Prostate gland (tissue), 2 donors: ENCODE results near the gene CTNNA2. TPM values are rescaled to one million over a fixed set of nuclear protein-coding genes. Genes with fewer than 3 reads are reported as not detected.

Experiments
- DNase-seq: peaks from one replicate; pipeline ENCODE4 v3.0.0-alpha.2; 2019; ENCODE audit warnings: low spot score
- H3K27ac ChIP-seq, 2 donors: fragments of 200-600 bp; sonication (generic); 2 replicates each; pipeline ENCODE4 v1.5.1; 2017 to 2019
- H3K27me3 ChIP-seq: fragments of 200-600 bp; sonication (generic); replicated peaks from 2 replicates; pipeline ENCODE4 v1.5.1; 2019; ENCODE audit not compliant: insufficient read depth
- H3K36me3 ChIP-seq, 2 donors: fragments of 200-600 bp; sonication (generic); 1 replicate in 1 of 2; 2 replicates in 1 of 2; pipeline versions ENCODE4 v1.5.1 to v1.8.1; 2017 to 2019
- H3K4me1 ChIP-seq: fragments of 200-600 bp; sonication (generic); replicated peaks from 2 replicates; pipeline ENCODE4 v1.5.1; 2019
- H3K4me3 ChIP-seq, 2 donors: fragments of 200-600 bp; sonication (generic); 2 replicates each; pipeline ENCODE4 v1.5.1; 2017 to 2019
- H3K9me3 ChIP-seq: fragments of 200-600 bp; sonication (generic); 2 replicates; pipeline ENCODE4 v1.5.1; 2017
- CTCF ChIP-seq, 4 experiments: fragments of 200-600 bp in 2 of 4; fragments of 450-650 bp in 2 of 4; sonication (generic) in 2 of 4; IDR thresholded peaks; 1 replicate in 3 of 4; 2 replicates in 1 of 4; pipeline ENCODE4 v1.5.1; 2016 to 2019; ENCODE audit warnings: antibody characterized with exemption in 4 of 4, mild to moderate bottlenecking in 2 of 4, moderate library complexity in 2 of 4
- POLR2A ChIP-seq: fragments of 450-650 bp; IDR thresholded peaks from one replicate; pipeline ENCODE4 v1.6.1; 2016; ENCODE audit warnings: antibody characterized with exemption, mild to moderate bottlenecking
- POLR2AphosphoS5 ChIP-seq: sonication (generic); formaldehyde crosslinking; IDR thresholded peaks from one replicate; pipeline ENCODE4 v1.6.1; 2017; ENCODE audit warnings: antibody characterized with exemption
- WGBS: methylation state at CpG from one replicate; pipeline ENCODE4 v1.1.5; 2018; 5-methylcytosine and 5-hydroxymethylcytosine counted together
- intact Hi-C: fragments of 100-400 bp; cut with DNase I; formaldehyde crosslinking; loops from one replicate; pipeline ENCODE4 v1.14.2; 2022
- total RNA-seq, 2 donors: library from RNA; depleted of rRNA; stranded (reverse); fragments of >200 nt; gene quantifications; one replicate each; pipeline ENCODE4 v1.1.0, GENCODE V29; 2016

Gene CTNNA2
- total RNA-seq: 10 to 100 TPM in 1 of 2 donors, not detected in 1; 24.3 TPM

GRCh38 chr2:79512442-79513401 lies at the start of gene CTNNA2:
TSS of gene CTNNA2 (plus strand) at chr2:79513051.
- no peaks in the 10 kb centered on the region for H3K4me1 ChIP-seq
- peak within 1 kb of the TSS; percentile 16 to 43 for H3K4me3 ChIP-seq
- no peak within 1 kb of the TSS for H3K27ac ChIP-seq
- no peak for DNase-seq
- H3K36me3 ChIP-seq: no peaks in the 10 kb centered on the region
- no peaks in the 10 kb centered on the region for H3K27me3 ChIP-seq
- H3K9me3 ChIP-seq: no peaks in the 10 kb centered on the region
- no peak for TF ChIP-seq POLR2AphosphoS5
- TF ChIP-seq POLR2A: no peak
- no peak for TF ChIP-seq CTCF (IDR thresholded peaks at IDR 0.05)
- 2% methylated on average over 46 of the region's 87 CpGs for WGBS
- intact Hi-C loops: no loop called here

GRCh38 chr2:79487399-79487798 lies 25.5 kb upstream of the CTNNA2 start:
- intact Hi-C loops: no loop called here
- Histone ChIP-seq H3K27me3 (no peaks in the 10 kb centered on the region), H3K9me3 (no peaks in the 10 kb centered on the region), H3K36me3 (no peaks in the 10 kb centered on the region), H3K27ac (no peak overlapping the region), H3K4me1 (no peaks in the 10 kb centered on the region), H3K4me3 (no peak overlapping the region)
- WGBS: 80% methylated on average over 3 of the region's 3 CpGs
- TF ChIP-seq POLR2AphosphoS5 (no peak), CTCF (IDR thresholded peaks at IDR 0.05) (no peak)
- no peak for DNase-seq

- 18% methylated on average over 16 of the region's 16 CpGs for whole genome bisulfite sequencing
- Histone ChIP-seq H3K4me1 (no peaks in the 10 kb centered on the region), H3K9me3 (no peaks in the 10 kb centered on the region), H3K36me3 (no peaks in the 10 kb centered on the region), H3K27ac (no peak overlapping the region), H3K27me3 (no peaks in the 10 kb centered on the region), H3K4me3 (no peak overlapping the region)
- intact Hi-C loops: no loop called here
- no peak for DNase-seq
- no peak for TF ChIP-seq POLR2AphosphoS5
- no peak for TF ChIP-seq CTCF (IDR thresholded peaks at IDR 0.05)
Measured at GRCh38 chr2:79511320-79511951, 1.4 kb upstream of the CTNNA2 start.

- Histone ChIP-seq H3K27me3 (no peaks in the 10 kb centered on the region), H3K36me3 (no peaks in the 10 kb centered on the region), H3K27ac (no peak overlapping the region), H3K4me3 (no peak overlapping the region), H3K4me1 (no peaks in the 10 kb centered on the region), H3K9me3 (no peaks in the 10 kb centered on the region)
- 32% methylated on average over 4 of the region's 4 CpGs for WGBS
- intact Hi-C loops: no loop called here
- TF ChIP-seq POLR2AphosphoS5: no peak
- no peak for TF ChIP-seq CTCF (IDR thresholded peaks at IDR 0.05)
- no peak for DNase-seq
Measured at GRCh38 chr2:79513711-79514110, 860 bp downstream of the CTNNA2 start.
